Measurements from ENCODE around the gene DSN1.

DNA sequence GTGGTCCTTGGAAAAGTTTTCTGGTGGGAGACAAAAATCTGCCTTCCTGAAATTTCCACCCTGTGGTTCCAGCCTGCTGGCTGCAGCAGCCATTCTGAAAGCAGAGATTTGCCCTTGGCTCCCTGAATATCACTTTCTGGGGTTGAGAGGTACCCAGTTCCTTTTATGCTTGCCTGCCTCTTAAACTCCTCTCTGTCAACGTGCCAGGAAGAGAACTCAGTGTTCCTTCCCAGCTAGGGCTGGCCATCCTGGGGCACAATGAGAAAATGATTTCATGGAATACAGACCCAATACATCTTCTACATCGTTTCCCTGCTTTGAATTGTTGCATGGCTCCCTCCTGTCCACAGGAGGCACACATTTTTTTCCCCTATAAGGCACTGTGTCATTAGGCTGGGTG, 1.6 kb upstream of the DSN1 start:
- TF ChIP-seq GATA2 (IDR thresholded peaks at IDR 0.05; ENCODE audit: low read depth, low read length) (no peak), GATA3 (IDR thresholded peaks at IDR 0.05; ENCODE audit: low read depth, low read length) (no peak)

Measured in SH-SY5Y (cell line).